Measurements from ENCODE around the gene NOPCHAP1.

NOPCHAP1 gene

DNA sequence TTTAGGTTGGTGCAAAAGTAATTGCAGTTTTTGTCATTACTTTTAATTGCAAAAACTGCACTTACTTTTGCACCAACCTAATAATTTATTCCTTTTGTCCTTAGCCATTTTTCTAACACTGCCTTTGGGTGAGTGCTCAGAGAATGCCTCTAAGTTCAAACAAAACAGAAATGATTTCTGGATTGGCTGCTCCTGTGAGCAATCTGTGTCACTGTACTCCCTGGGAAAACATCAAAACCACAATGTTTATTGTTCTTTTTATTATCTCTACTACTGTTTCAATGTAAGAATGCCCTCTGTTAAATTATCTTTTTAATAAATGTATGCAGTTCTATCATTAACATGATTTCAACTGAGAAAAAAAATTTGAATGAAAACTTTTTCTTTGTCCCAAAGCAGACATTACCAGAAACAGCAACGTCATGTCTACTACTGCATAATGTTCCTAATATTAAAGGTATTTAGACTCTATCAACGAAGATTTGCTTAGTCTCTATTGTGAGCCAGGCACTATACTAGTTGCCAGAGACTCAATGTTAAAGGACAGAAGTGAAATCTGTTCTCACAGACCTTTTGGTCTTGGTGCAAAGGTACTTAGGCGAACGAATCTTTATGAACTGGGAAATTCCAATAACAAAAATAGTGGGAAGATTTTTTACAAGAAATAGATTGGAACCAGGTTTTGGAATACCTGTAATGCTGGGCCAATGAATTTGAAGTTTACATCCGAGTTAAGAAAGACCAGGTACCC lies 34.2 kb upstream of the NOPCHAP1 start:
- H3K27ac ChIP-seq (ENCODE audit: low read depth, low read length): no peak overlapping the region
- H3F3A ChIP-seq (ENCODE audit: control insufficient read depth, insufficient read depth): no peaks in the 10 kb centered on the region
- no peaks in the 10 kb centered on the region for H3K9me2 ChIP-seq (replicated peaks; ENCODE audit: control insufficient read depth, low read length)
- H3K79me2 ChIP-seq (ENCODE audit: control insufficient read depth, low read length): no peaks in the 10 kb centered on the region
- H4K20me1 ChIP-seq (ENCODE audit: control insufficient read depth, insufficient read depth, low read depth, low read length): no peaks in the 10 kb centered on the region
- TF ChIP-seq, protein P1, sequence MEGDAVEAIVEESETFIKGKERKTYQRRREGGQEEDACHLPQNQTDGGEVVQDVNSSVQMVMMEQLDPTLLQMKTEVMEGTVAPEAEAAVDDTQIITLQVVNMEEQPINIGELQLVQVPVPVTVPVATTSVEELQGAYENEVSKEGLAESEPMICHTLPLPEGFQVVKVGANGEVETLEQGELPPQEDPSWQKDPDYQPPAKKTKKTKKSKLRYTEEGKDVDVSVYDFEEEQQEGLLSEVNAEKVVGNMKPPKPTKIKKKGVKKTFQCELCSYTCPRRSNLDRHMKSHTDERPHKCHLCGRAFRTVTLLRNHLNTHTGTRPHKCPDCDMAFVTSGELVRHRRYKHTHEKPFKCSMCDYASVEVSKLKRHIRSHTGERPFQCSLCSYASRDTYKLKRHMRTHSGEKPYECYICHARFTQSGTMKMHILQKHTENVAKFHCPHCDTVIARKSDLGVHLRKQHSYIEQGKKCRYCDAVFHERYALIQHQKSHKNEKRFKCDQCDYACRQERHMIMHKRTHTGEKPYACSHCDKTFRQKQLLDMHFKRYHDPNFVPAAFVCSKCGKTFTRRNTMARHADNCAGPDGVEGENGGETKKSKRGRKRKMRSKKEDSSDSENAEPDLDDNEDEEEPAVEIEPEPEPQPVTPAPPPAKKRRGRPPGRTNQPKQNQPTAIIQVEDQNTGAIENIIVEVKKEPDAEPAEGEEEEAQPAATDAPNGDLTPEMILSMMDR (IDR thresholded peaks at IDR 0.05; ENCODE audit: low read depth, low read length, poor library complexity, severe bottlenecking): no peak
- no peak for TF ChIP-seq EZH2phosphoT487 (IDR thresholded peaks at IDR 0.05; ENCODE audit: borderline replicate concordance, low read length)
- no peaks in the 10 kb centered on the region for H3K9me3 ChIP-seq (ENCODE audit: control insufficient read depth, insufficient read depth, low read length)
- peaks cover 3% of the 10 kb centered on the region for H3K27me3 ChIP-seq (ENCODE audit: control insufficient read depth, low read length)
- no peaks in the 10 kb centered on the region for H3K36me3 ChIP-seq (ENCODE audit: control insufficient read depth, low read length)
- H3K4me2 ChIP-seq (ENCODE audit: low read length): no peak overlapping the region
- no peak overlapping the region for H3K4me3 ChIP-seq (ENCODE audit: low read length)
- peaks cover 11% of the 10 kb centered on the region for H3K4me1 ChIP-seq (ENCODE audit: control insufficient read depth, low read length)

DNA sequence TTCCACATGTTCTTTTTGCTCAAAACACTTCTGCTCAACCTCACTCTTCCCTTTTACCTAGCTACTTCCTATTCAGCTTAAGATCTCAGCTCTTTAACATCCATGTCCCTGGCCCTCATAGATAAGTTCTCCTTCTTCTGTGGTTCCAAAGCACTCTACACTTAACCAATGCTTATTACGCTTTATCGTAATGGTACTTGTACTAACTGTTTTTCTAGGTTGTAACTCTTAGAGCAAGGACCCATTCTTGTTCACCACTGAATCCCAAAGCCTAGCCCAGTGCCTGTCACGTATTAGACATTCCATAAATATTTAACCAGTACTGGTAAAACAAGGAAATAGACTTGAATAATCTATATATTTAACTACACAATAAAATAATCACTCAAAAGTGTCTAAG lies 33.3 kb upstream of the NOPCHAP1 start:
- Histone ChIP-seq H3K79me2 (ENCODE audit: control insufficient read depth, low read length) (no peaks in the 10 kb centered on the region), H3K9me2 (replicated peaks; ENCODE audit: control insufficient read depth, low read length) (no peaks in the 10 kb centered on the region), H3K9me3 (ENCODE audit: control insufficient read depth, insufficient read depth, low read length) (no peaks in the 10 kb centered on the region), H3K36me3 (ENCODE audit: control insufficient read depth, low read length) (no peaks in the 10 kb centered on the region), H4K20me1 (ENCODE audit: control insufficient read depth, insufficient read depth, low read depth, low read length) (no peaks in the 10 kb centered on the region), H3F3A (ENCODE audit: control insufficient read depth, insufficient read depth) (peaks cover 4% of the 10 kb centered on the region; the same call in 1 of the 2 replicates), H3K27ac (ENCODE audit: low read depth, low read length) (no peak overlapping the region), H3K4me1 (ENCODE audit: control insufficient read depth, low read length) (peaks cover 18% of the 10 kb centered on the region), H3K27me3 (ENCODE audit: control insufficient read depth, low read length) (peaks cover 10% of the 10 kb centered on the region), H3K4me2 (ENCODE audit: low read length) (no peak overlapping the region), H3K4me3 (ENCODE audit: low read length) (no peak overlapping the region)
- TF ChIP-seq, protein P1 (IDR thresholded peaks at IDR 0.05; ENCODE audit: low read depth, low read length, poor library complexity, severe bottlenecking): no peak
- TF ChIP-seq EZH2phosphoT487 (IDR thresholded peaks at IDR 0.05; ENCODE audit: borderline replicate concordance, low read length): no peak

DNA sequence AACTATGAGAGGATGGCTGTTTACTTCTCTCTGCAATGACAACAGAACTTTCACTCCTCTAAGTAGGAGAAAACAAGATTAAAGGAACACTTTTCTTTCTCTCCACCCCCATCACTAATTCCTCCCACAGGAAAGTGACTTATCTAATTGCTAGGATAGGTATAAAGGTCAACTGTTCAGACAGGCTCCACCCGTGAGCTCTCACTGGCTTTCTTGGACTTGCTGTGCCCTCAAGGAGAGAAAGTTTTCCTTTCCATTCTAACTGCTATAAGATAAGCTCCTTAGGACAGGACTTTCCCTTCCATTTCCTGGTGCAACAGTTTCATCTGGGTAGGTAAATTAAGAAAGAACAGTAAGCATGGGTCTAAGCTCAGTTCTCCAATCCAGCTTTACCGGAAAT lies 32.8 kb upstream of the NOPCHAP1 start:
- Histone ChIP-seq H3K36me3 (ENCODE audit: control insufficient read depth, low read length) (no peaks in the 10 kb centered on the region), H3K4me2 (ENCODE audit: low read length) (no peak overlapping the region), H3K79me2 (ENCODE audit: control insufficient read depth, low read length) (no peaks in the 10 kb centered on the region), H3F3A (ENCODE audit: control insufficient read depth, insufficient read depth) (peaks cover 4% of the 10 kb centered on the region; the same call in 1 of the 2 replicates), H3K9me2 (replicated peaks; ENCODE audit: control insufficient read depth, low read length) (no peaks in the 10 kb centered on the region), H3K4me3 (ENCODE audit: low read length) (no peak overlapping the region), H3K9me3 (ENCODE audit: control insufficient read depth, insufficient read depth, low read length) (no peaks in the 10 kb centered on the region), H3K4me1 (ENCODE audit: control insufficient read depth, low read length) (peaks cover 18% of the 10 kb centered on the region), H3K27ac (ENCODE audit: low read depth, low read length) (no peak overlapping the region), H4K20me1 (ENCODE audit: control insufficient read depth, insufficient read depth, low read depth, low read length) (no peaks in the 10 kb centered on the region), H3K27me3 (ENCODE audit: control insufficient read depth, low read length) (peaks cover 10% of the 10 kb centered on the region)
- no peak for TF ChIP-seq EZH2phosphoT487 (IDR thresholded peaks at IDR 0.05; ENCODE audit: borderline replicate concordance, low read length)
- TF ChIP-seq, protein P1 (IDR thresholded peaks at IDR 0.05; ENCODE audit: low read depth, low read length, poor library complexity, severe bottlenecking): no peak

All from DOHH2 (cell line).